A549 (cell line): ENCODE data around the gene HPN. TPM values are rescaled to one million over a fixed set of nuclear protein-coding genes. Genes with fewer than 3 reads are reported as not detected.

ENCODE experiments used
- ATAC-seq, 2 experiments: fragments of 200-7000 bp in 1 of 2; fragments of >200 bp in 1 of 2; cut with Nextera tagmentation in 1 of 2; cut with Tn5 transposase in 1 of 2; 3 replicates each; pipeline versions ENCODE4 v1.8.0 to v1.9.1; 2018 to 2020; ENCODE audit warnings: mild to moderate bottlenecking in 1 of 2, moderate library complexity in 1 of 2
- CTCF ChIA-PET: fragments of 300-600 bp; sonication (Branson Sonifier 250); formaldehyde crosslinking; extraction: SDS; loops from one replicate; lab custom pipeline; 2021; ENCODE audit warnings: antibody characterized with exemption, inconsistent platforms; lab: Yijun Ruan, JAX
- POLR2A ChIA-PET: fragments of 350-600 bp; formaldehyde crosslinking; extraction: SDS; loops from one replicate; lab custom pipeline; 2021; ENCODE audit warnings: antibody characterized with exemption, inconsistent platforms; lab: Yijun Ruan, JAX
- DNase-seq, 2 experiments: peaks; one replicate each; pipeline versions ENCODE4 v3.0.0 to v3.0.0-alpha.2; 2011 to 2016; ENCODE audit warnings: low read depth in 1 of 2, low spot score in 1 of 2
- FAIRE-seq: peaks from 2 replicates; lab custom pipeline; 2011; peaks lifted over from hg19 to GRCh38; lab: Jason Lieb, UNC
- H3K27ac ChIP-seq, 2 experiments: fragments of >200 bp; sonication (Bioruptor Twin); formaldehyde crosslinking; 3 replicates each; pipeline ENCODE4 v1.5.1; 2016 to 2017
- H3K4me1 ChIP-seq: fragments of >200 bp; sonication (Bioruptor Twin); formaldehyde crosslinking; 3 replicates; pipeline ENCODE4 v1.6.1; 2016
- H3K4me2 ChIP-seq: fragments of >200 bp; sonication (Bioruptor Twin); formaldehyde crosslinking; 3 replicates; pipeline ENCODE4 v1.6.1; 2016
- H3K4me3 ChIP-seq: fragments of >200 bp; sonication (Bioruptor Twin); formaldehyde crosslinking; 3 replicates; pipeline ENCODE4 v1.5.1; 2016
- H3K9me3 ChIP-seq: fragments of >200 bp; sonication (Bioruptor Twin); formaldehyde crosslinking; 3 replicates; pipeline ENCODE4 v1.6.1; 2016
- BHLHE40 ChIP-seq: IDR thresholded peaks from 2 replicates; pipeline ENCODE4 v1.6.1; 2012; ENCODE audit warnings: low read depth, low read length, inconsistent platforms
- CBX8 ChIP-seq: fragments of 200-600 bp; sonication (generic); IDR thresholded peaks from 2 replicates; pipeline ENCODE4 v1.6.1; 2016
- EHF ChIP-seq: fragments of 250-450 bp; sonication (Bioruptor Pico); IDR thresholded peaks from 2 replicates; pipeline ENCODE4 v1.5.0; 2020; ENCODE audit warnings: mild to moderate bottlenecking
- EHMT2 ChIP-seq: fragments of 200-600 bp; sonication (generic); IDR thresholded peaks from 2 replicates; pipeline ENCODE4 v1.6.1; 2016; ENCODE audit warnings: antibody characterized with exemption, low read depth, mild to moderate bottlenecking, moderate library complexity
- ELK1 ChIP-seq: fragments of 150-350 bp; IDR thresholded peaks from 2 replicates; pipeline ENCODE4 v1.6.1; 2014; ENCODE audit warnings: low read depth, mild to moderate bottlenecking, low read length
- EP300 ChIP-seq, 2 experiments: fragments of >200 bp; sonication (Bioruptor Twin); formaldehyde crosslinking; IDR thresholded peaks; 2 replicates in 1 of 2; 3 replicates in 1 of 2; pipeline ENCODE4 v1.6.1; 2016 to 2017
- FOSB ChIP-seq: fragments of 250-450 bp; sonication (Bioruptor Pico); IDR thresholded peaks from 2 replicates; pipeline ENCODE4 v1.5.0; 2020; ENCODE audit warnings: mild to moderate bottlenecking, moderate library complexity
- FOXS1 ChIP-seq: fragments of 250-450 bp; sonication (Bioruptor Pico); IDR thresholded peaks from 2 replicates; pipeline ENCODE4 v1.5.0; 2020; ENCODE audit warnings: mild to moderate bottlenecking, moderate library complexity
- HDAC2 ChIP-seq: fragments of 200-600 bp; sonication (generic); IDR thresholded peaks from 2 replicates; pipeline ENCODE4 v1.6.1; 2016
- HES2 ChIP-seq: fragments of >200 bp; sonication (Bioruptor Twin); formaldehyde crosslinking; IDR thresholded peaks from 2 replicates; pipeline ENCODE4 v1.6.1; 2016
- HEYL ChIP-seq: fragments of 250-450 bp; sonication (Bioruptor Pico); IDR thresholded peaks from 2 replicates; pipeline ENCODE4 v1.8.0; 2021; ENCODE audit warnings: mild to moderate bottlenecking, moderate library complexity
- HMGXB4 ChIP-seq: fragments of 250-450 bp; sonication (Bioruptor Pico); IDR thresholded peaks from 2 replicates; pipeline ENCODE4 v1.5.0; 2021; ENCODE audit warnings: mild to moderate bottlenecking, moderate library complexity, borderline replicate concordance
- JUN ChIP-seq, 2 experiments: fragments of >200 bp; sonication (Bioruptor Twin); formaldehyde crosslinking; IDR thresholded peaks; 2 replicates in 1 of 2; 3 replicates in 1 of 2; pipeline ENCODE4 v1.6.1; 2016 to 2017
- JUNB ChIP-seq: fragments of >200 bp; sonication (Bioruptor Twin); formaldehyde crosslinking; IDR thresholded peaks from 2 replicates; pipeline ENCODE4 v1.6.1; 2016
- KDM5A ChIP-seq: fragments of 200-600 bp; sonication (generic); IDR thresholded peaks from 2 replicates; pipeline ENCODE4 v1.6.1; 2016; ENCODE audit warnings: antibody characterized with exemption, mild to moderate bottlenecking
- MAX ChIP-seq: IDR thresholded peaks from 2 replicates; pipeline ENCODE4 v1.6.1; 2012
- MYC ChIP-seq: IDR thresholded peaks from 2 replicates; pipeline ENCODE4 v1.6.1; 2012; ENCODE audit warnings: mild to moderate bottlenecking, inconsistent platforms, low read length, improper control_type of control experiment, borderline replicate concordance
- PHF8 ChIP-seq: fragments of 200-600 bp; sonication (generic); IDR thresholded peaks from 2 replicates; pipeline ENCODE4 v1.6.1; 2016; ENCODE audit warnings: low read depth, mild to moderate bottlenecking, antibody characterized with exemption, moderate library complexity, borderline replicate concordance
- POLR2AphosphoS2 ChIP-seq: conservative IDR thresholded peaks from 2 replicates; pipeline ENCODE4 v1.6.1; 2012; ENCODE audit warnings: low read length, improper control_type of control experiment, inconsistent platforms
- RARB ChIP-seq: fragments of 250-450 bp; sonication (Bioruptor Pico); IDR thresholded peaks from 2 replicates; pipeline ENCODE4 v1.8.0; 2021; ENCODE audit warnings: mild to moderate bottlenecking, moderate library complexity
- REST ChIP-seq: fragments of 200-600 bp; sonication (generic); IDR thresholded peaks from 2 replicates; pipeline ENCODE4 v1.6.1; 2016; ENCODE audit warnings: antibody characterized with exemption, mild to moderate bottlenecking, moderate library complexity
- SREBF2 ChIP-seq: fragments of 450-650 bp; IDR thresholded peaks from 2 replicates; pipeline ENCODE4 v1.6.1; 2014; ENCODE audit warnings: mild to moderate bottlenecking, moderate library complexity
- TFCP2L1 ChIP-seq: fragments of 250-450 bp; sonication (Bioruptor Pico); IDR thresholded peaks from 2 replicates; pipeline ENCODE4 v1.5.0; 2021; ENCODE audit warnings: mild to moderate bottlenecking
- USF2 ChIP-seq: fragments of 450-650 bp; IDR thresholded peaks from 2 replicates; pipeline ENCODE4 v1.6.1; 2014; ENCODE audit warnings: antibody characterized with exemption
- ZC3H11A ChIP-seq: fragments of 450-650 bp; IDR thresholded peaks from 2 replicates; pipeline ENCODE4 v1.6.1; 2014; ENCODE audit warnings: antibody characterized with exemption, mild to moderate bottlenecking
- ZFP36 ChIP-seq: fragments of 450-650 bp; IDR thresholded peaks from 2 replicates; pipeline ENCODE4 v1.6.1; 2014; ENCODE audit warnings: borderline replicate concordance; ENCODE audit not compliant: partially characterized antibody
- WGBS: methylation state at CpG from one replicate; pipeline ENCODE4 v1.1.6; 2017; ENCODE audit errors: missing lambda C conversion rate; 5-methylcytosine and 5-hydroxymethylcytosine counted together
- polyA plus RNA-seq, 4 experiments: library from polyadenylated mRNA; depleted of rRNA in 3 of 4; stranded (reverse); fragments of >200 nt; fragmentation: RNase III in 1 of 4; extraction: RNeasy Plus Mini Kit Qiagen cat#74134 plus additional on column Dnase treatment in 1 of 4; gene quantifications; 2 replicates in 3 of 4; 3 replicates in 1 of 4; pipeline ENCODE4 v1.2.3, GENCODE V29; 2011 to 2017

The HPN gene
- polyA plus RNA-seq, 2 of the 4 experiments (the other 2 are of a cell fraction) = 0.06 to 0.08 TPM

- TF ChIP-seq HMGXB4 (CRISPR knock-in tag) (no peak), MAX (no peak; the same call in 1 of the 2 replicates), EP300 (IDR thresholded peaks at IDR 0.05) (no peak), ZC3H11A (no peak), JUN (IDR thresholded peaks at IDR 0.05) (peak in 1 of 2 experiments; percentile 61; a peak in 1 of 5 replicates), KDM5A (no peak), EHF (CRISPR knock-in tag) (no peak), RARB (CRISPR knock-in tag) (no peak), BHLHE40 (no peak), USF2 (no peak), CBX8 (no peak), SREBF2 (no peak), FOXS1 (no peak), ELK1 (no peak), ZFP36 (no peak), HEYL (CRISPR knock-in tag) (no peak), HES2 (no peak), EHMT2 (no peak)
Measured at GRCh38 chr19:35030257-35031071, 11.1 kb upstream of the HPN start, which contains the start of gene SCN1B (continued).

GRCh38 chr19:35031072-35031881 is 10.2 kb upstream of the HPN start:
- Histone ChIP-seq H3K27ac (peak overlapping the region; percentile 77 to 91), H3K4me3 (peak overlapping the region; percentile 73), H3K4me1 (peaks cover 12% of the 10 kb centered on the region), H3K9me3 (no peaks in the 10 kb centered on the region), H3K4me2 (peak overlapping the region; percentile 96)
- ChIA-PET POLR2A (interaction anchor here (0.6 to 2.0 kb wide), 5 partner anchors 14 to 1023 kb away, joined by 4 to 8 read pairs (median 6); partner anchors contain the start of genes GRAMD1A and THAP8), CTCF (interaction anchor here (0.5 to 48.0 kb wide), 6 partner anchors 16 to 83 kb away, joined by 3 to 1860 read pairs (median 6); partner anchors contain the start of genes GRAMD1A and ZNF792)
- peak; percentile 11 to 27; a peak in 5 of 6 replicates for ATAC-seq
- WGBS = 53% methylated on average over 19 of the region's 31 CpGs
- DNase-seq = peak in 1 of 2 experiments; percentile 68
- FAIRE-seq = no peak
- TF ChIP-seq JUNB (no peak), TFCP2L1 (CRISPR knock-in tag) (0 out of 2 replicates have a peak, but pooled peaks have one; percentile 17), MYC (no peak), FOSB (CRISPR knock-in tag) (no peak), HMGXB4 (CRISPR knock-in tag) (no peak), PHF8 (no peak), CBX8 (no peak), POLR2AphosphoS2 (0 out of 2 replicates have a peak, but pooled peaks have one; percentile 29), REST (no peak), KDM5A (no peak), HDAC2 (no peak), BHLHE40 (no peak)
